MM.1S (cell line): ENCODE results near the gene EXOC4.

Experiments
- CTCF ChIP-seq: fragments of 300-600 bp; sonication (generic); IDR thresholded peaks from 2 replicates; pipeline ENCODE4 v1.5.1; 2016; ENCODE audit warnings: antibody characterized with exemption, low read length, mixed read lengths
- EZH2 ChIP-seq: fragments of 300-600 bp; sonication (generic); optimal IDR thresholded peaks from 2 replicates; pipeline ENCODE3; 2017; ENCODE audit warnings: low read depth, mild to moderate bottlenecking, antibody characterized with exemption, low read length, mixed read lengths
- EZH2phosphoT487 ChIP-seq: fragments of 300-600 bp; sonication (generic); IDR thresholded peaks from 2 replicates; pipeline ENCODE4 v1.6.1; 2018; ENCODE audit warnings: antibody characterized with exemption, low read length

DNA sequence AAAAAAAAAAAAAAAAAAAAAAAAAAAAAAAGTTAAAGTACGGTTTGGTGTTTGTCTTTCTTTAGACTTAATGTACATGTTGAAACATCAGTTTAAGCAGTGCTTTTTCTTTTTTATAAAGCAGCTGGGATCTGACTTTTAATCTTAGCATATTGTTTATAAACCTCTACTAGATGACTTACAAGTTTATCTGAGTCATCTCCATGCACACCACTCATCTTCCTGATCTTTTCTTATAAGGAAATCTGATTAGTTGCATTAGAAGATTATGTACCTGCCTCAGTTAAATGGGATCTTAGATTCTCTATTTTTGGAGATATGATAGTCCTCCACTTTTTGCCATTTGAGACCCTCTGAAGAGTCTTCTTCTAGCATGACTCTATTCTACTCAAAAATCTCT is 482.3 kb downstream of the EXOC4 start:
- TF ChIP-seq EZH2 (no peak), CTCF (no peak), EZH2phosphoT487 (no peak)
